ENCODE data around the gene ADGRG1.

The ADGRG1 gene

GRCh38 chr16:57620335-57621231 is 7.8 kb upstream of the ADGRG1 start:
- no peak for DNase-seq (ENCODE audit: low read depth, low spot score)

- DNase-seq (ENCODE audit: low read depth, low spot score) = no peak
Measured at GRCh38 chr16:57621521-57622271, 6.7 kb upstream of the ADGRG1 start.

GRCh38 chr16:57622361-57623250 is 5.8 kb upstream of the ADGRG1 start:
- DNase-seq (ENCODE audit: low read depth, low spot score) = no peak

- DNase-seq (ENCODE audit: low read depth, low spot score) = no peak
Measured at GRCh38 chr16:57623251-57624043, 5.0 kb upstream of the ADGRG1 start.

DNA sequence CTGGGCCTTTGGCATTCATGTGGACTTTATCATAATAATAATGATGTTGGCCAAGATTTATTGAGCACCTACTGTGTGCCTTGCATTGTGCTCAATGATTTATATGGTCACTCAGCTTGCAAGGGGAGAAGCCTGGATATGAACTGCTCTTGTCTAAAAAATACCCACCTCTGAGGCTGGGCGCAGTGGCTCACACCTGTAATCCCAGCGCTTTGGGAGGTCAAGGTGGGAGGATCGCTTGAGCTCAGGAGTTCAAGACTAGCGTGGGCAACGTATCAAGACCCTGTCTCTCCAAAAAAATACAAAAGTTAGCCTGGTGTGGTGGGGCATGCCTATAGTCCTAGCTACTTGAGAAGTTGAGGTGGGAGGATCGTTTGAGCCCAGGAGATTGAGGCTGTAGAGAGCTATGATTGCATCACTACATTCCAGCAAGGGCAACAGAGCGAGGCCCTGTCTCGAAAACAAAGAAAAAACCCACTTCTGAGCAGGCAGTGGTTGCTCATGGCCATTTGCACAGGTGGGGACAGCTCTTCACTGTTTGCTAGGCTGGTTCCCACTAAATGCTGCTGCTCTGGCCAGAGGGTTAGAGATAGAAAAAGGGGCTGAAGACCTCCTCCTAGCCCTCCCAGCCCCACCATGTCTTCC is 4.3 kb upstream of the ADGRG1 start:
- DNase-seq (ENCODE audit: low read depth, low spot score) = no peak

DNA sequence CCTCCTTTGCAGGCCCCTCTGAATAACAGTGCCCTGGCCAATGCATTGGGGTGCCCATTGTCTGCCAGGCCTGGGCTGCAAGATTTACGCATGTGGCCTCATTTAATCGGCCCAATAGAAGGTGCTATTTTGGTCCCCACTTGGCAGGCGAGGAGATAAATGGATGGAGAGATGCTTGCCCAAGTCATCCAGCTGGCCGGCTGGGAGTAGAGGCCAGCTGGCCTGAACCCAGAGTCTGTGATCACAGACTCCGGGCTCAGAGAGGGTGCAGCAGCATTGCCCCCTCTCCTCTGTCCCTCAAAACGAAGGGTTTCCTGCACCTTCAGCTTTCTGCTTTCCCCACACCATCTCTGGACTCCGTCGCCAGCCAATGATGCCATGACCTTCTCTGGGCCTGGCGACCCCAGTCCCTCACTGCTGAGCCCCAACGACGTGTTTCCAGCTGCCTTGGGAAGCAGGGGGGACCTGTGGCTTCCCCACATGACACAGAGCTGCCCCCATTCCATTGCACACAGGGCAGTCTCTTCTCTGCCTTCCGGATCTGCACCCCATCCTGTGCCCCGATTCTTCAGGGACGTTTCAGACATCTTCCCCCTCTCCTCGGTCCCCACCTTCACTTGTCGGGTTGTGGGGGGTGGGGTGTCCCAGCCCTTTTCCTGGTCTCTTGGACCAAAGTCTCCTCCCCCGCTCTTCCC is 3.5 kb upstream of the ADGRG1 start:
- no peak for DNase-seq (ENCODE audit: low read depth, low spot score)

GRCh38 chr16:57626420-57627170 is 1.8 kb upstream of the ADGRG1 start:
- no peak for DNase-seq (ENCODE audit: low read depth, low spot score)

GRCh38 chr16:57627184-57627871 is 1.1 kb upstream of the ADGRG1 start:
- DNase-seq (ENCODE audit: low read depth, low spot score) = no peak

DNA sequence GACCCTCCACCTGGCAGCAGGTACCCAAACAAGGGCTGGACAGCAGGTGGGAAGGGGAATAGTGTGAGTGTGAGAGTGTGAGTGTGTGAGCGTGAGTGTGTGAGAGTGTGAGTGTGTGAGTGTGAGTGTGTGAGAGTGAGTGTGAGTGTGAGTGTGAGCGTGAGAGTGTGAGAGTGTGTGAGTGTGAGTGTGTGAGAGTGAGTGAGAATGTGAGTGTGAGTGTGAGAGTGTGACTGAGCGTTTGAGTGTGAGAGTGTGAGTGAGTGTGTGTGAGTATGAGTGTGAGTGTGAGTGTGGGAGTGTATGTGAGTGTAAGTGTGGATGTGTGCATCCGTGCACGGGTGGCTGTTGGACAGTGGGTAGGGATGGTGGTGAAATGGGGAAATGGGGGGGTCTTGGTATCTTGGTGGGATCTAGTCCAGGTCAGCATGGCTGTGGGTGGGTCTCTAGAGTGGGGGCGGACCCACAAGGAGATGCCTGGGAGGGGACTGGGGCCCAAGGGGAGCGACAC is 408 bp downstream of the ADGRG1 start:
- no peak for DNase-seq (ENCODE audit: low read depth, low spot score)

DNA sequence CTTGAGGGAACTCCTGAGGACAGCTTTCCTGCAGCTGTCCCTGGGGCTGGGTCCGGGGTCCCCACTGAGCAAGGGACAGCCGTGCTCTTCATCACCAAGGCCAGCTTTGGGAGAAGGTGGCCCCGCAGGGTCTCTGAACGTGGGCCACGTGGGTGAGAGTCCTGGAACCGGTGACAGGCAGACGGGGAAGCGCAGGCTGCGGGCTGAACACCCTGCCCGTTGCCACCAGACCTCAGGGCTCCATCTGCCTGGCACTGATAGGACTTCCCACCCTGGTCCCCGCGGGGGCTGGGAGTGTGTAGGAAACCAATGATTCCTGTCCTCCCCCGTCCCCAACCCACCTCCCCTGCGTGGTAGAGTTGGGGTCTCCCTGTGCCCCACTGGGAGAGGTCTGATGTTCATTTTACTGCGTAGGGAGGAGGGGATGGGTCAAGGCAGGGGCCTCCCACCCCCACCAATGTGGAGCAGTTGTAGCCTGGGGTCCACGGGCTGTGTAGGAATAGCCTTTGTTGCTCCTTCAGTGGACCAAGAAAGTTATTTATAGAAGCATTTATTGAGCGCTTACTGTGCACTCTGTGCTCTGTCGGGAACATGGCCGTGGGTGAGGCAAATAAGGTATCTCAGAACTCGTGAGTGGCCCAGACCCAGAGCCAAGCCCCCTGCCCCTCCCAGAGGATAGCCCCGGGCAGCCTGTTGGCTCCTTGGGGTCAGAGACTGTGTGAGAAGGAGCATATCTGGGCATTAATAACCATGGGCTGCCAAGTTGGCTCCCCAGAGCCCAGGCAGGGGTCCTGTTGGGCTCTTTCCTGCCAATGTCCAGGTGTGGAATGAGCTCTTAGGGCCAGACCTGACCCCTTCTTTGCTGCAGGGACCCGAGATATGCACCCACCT is 1.3 kb downstream of the ADGRG1 start:
- no peak for DNase-seq (ENCODE audit: low read depth, low spot score)

- no peak for DNase-seq (ENCODE audit: low read depth, low spot score)
Measured at GRCh38 chr16:57630407-57630797, 2.0 kb downstream of the ADGRG1 start.

DNA sequence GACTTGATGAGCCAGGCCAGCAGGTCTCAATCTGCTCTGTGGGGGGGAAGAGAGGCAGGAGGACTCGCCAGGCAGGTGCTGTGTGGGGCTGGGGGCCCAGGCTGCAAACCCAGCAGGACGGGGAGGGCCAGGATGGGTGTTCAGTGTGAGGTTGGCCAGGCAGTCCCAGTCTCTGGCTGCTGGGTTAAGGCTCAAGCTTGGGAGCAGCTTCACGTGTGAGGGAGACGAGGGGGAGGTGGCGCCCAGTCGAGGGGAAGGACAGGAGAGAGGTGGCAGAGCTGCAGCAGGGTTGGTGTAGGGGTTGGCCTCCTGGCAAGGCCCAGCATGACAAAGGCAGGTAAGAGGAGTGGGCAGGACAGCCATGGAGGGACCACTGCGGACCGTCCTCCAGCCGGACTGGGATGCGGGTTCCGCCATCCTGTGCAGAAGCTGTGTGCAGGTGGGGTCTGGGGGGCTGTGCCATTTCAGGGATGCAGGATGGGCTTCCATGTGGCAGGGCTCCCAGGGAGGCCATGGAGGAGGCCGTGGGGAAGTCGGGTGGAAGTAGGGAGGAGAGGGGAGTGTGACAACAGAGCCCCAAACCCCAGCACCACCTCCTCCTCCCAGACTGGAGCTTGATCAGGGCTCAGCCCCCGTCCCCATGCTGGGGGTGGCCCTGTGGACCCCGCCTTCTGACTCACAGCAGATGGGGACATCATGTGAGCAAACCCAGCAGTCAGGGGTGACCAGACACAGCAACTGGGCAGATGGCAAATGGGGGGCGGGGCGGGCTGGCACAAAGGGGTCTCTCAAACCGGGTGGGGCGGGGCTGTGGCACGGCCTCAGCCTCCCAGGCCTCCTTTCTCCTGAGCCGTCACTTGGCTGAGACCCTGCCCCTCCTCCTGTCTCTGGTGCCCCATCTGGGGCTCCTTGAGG is 2.8 kb downstream of the ADGRG1 start:
- DNase-seq (ENCODE audit: low read depth, low spot score) = no peak

DNA sequence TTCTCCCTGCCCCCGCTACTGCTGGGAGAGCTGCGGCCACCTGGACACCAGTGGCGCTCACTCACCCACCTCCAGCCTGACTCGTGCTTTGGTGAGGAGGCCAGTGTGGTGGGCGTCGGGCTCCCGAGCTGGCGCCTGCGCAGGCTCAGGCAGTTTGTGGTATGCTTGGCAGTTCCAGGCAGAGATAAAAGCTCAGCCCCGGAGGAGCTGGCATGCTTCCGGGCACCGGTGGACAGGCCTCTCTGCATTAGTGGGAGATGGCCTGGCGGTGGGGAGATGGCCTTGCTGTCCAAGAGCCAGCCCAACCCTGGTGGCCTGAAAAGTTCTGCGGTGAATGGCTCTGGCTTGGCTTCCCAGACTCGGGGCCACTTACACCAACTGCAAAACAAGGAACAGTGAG is 4.1 kb downstream of the ADGRG1 start:
- DNase-seq (ENCODE audit: low read depth, low spot score) = no peak

- no peak for DNase-seq (ENCODE audit: low read depth, low spot score)
Measured at GRCh38 chr16:57633383-57634064, 5.1 kb downstream of the ADGRG1 start.

DNA sequence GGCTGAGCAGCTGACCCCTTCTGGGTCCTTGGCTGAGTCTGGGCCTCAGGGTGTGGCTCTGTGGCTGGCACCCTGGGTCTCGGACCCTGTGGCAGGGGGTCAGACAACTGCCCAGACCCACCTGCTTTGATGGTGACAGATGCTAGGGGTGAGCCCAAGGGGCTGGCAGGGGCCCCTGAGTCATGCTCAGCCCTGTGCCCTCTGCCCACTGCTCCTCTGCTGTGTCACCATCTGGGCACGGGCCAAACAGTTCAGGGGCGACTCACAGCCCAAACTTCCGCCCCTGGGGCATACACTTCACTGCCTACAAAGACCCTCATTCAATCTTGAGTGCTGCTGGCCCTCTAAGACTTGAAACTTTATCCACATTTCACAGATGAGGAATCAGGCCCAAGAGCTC is 5.7 kb downstream of the ADGRG1 start:
- DNase-seq (ENCODE audit: low read depth, low spot score) = no peak
